ENCODE measurements around the gene GGNBP2. TPM values are rescaled to one million over a fixed set of nuclear protein-coding genes. Genes with fewer than 3 reads are reported as not detected.

The GGNBP2 gene
- polyA plus RNA-seq, 1 experiment = 73.7 TPM

- H3K4me3 ChIP-seq (ENCODE audit: low read depth, low read length) = no peak overlapping the region
- DNase-seq (ENCODE audit: low read depth) = no peak
- H3K27me3 ChIP-seq (ENCODE audit: control insufficient read depth, insufficient read depth, low read length) = no peaks in the 10 kb centered on the region
- POLR2A ChIA-PET = no interaction called here
- peaks cover 18% of the 10 kb centered on the region for H3K36me3 ChIP-seq (ENCODE audit: control insufficient read depth, insufficient read depth, low read length)
- TF ChIP-seq, protein P1, sequence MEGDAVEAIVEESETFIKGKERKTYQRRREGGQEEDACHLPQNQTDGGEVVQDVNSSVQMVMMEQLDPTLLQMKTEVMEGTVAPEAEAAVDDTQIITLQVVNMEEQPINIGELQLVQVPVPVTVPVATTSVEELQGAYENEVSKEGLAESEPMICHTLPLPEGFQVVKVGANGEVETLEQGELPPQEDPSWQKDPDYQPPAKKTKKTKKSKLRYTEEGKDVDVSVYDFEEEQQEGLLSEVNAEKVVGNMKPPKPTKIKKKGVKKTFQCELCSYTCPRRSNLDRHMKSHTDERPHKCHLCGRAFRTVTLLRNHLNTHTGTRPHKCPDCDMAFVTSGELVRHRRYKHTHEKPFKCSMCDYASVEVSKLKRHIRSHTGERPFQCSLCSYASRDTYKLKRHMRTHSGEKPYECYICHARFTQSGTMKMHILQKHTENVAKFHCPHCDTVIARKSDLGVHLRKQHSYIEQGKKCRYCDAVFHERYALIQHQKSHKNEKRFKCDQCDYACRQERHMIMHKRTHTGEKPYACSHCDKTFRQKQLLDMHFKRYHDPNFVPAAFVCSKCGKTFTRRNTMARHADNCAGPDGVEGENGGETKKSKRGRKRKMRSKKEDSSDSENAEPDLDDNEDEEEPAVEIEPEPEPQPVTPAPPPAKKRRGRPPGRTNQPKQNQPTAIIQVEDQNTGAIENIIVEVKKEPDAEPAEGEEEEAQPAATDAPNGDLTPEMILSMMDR (IDR thresholded peaks at IDR 0.05; ENCODE audit: insufficient read depth, low read depth, low read length) = no peak
- CTCF ChIA-PET = interaction anchor here (0.6 kb wide), 2 partner anchors 17 to 1014 kb away, joined by 3 read pairs; no protein-coding TSS in a partner anchor
Observed at GRCh38 chr17:36515837-36516236, 28.9 kb upstream of the GGNBP2 start.

DNA sequence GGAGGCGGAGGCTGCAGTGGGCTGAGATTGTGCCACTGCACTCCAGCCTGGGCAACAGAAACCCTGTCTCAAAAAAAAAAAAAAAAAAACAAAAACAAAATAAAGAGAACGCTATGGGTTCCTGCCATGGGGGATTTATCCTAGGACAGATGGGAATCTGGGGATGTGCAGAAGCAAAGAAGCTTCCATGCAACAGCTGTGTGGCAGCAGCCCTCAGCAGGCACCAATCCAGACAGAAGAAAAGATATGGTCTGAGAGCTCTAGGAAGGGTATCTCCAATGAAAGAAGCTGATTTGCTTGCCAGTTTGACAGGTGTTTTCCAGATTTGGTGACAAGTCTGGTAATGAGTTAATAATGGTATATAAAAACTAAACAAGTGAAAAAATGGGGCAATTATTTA lies 21.6 kb upstream of the GGNBP2 start:
- H3K4me3 ChIP-seq (ENCODE audit: low read depth, low read length) = no peak overlapping the region
- TF ChIP-seq, protein P1 (IDR thresholded peaks at IDR 0.05; ENCODE audit: insufficient read depth, low read depth, low read length) = no peak
- POLR2A ChIA-PET = interaction anchor here (0.6 kb wide), 1 partner anchor 494 kb away, joined by 3 read pairs; no protein-coding TSS in a partner anchor
- H3K27me3 ChIP-seq (ENCODE audit: control insufficient read depth, insufficient read depth, low read length) = no peaks in the 10 kb centered on the region
- CTCF ChIA-PET = no interaction called here
- no peak for DNase-seq (ENCODE audit: low read depth)
- H3K36me3 ChIP-seq (ENCODE audit: control insufficient read depth, insufficient read depth, low read length) = peaks cover 15% of the 10 kb centered on the region

GRCh38 chr17:36524428-36524876 lies 20.3 kb upstream of the GGNBP2 start:
- H3K4me3 ChIP-seq (ENCODE audit: low read depth, low read length) = no peak overlapping the region
- ChIA-PET CTCF (interaction anchor here (0.8 kb wide), 1 partner anchor 9 kb away, joined by 3 read pairs; no protein-coding TSS in a partner anchor), POLR2A (no interaction called here)
- H3K36me3 ChIP-seq (ENCODE audit: control insufficient read depth, insufficient read depth, low read length) = peaks cover 15% of the 10 kb centered on the region
- no peak for DNase-seq (ENCODE audit: low read depth)
- H3K27me3 ChIP-seq (ENCODE audit: control insufficient read depth, insufficient read depth, low read length) = no peaks in the 10 kb centered on the region
- TF ChIP-seq, protein P1 (IDR thresholded peaks at IDR 0.05; ENCODE audit: insufficient read depth, low read depth, low read length) = no peak

- H3K27me3 ChIP-seq (ENCODE audit: control insufficient read depth, insufficient read depth, low read length) = no peaks in the 10 kb centered on the region
- ChIA-PET POLR2A (no interaction called here), CTCF (interaction anchor here (0.8 kb wide), 1 partner anchor 8 kb away, joined by 3 read pairs; no protein-coding TSS in a partner anchor)
- TF ChIP-seq, protein P1 (IDR thresholded peaks at IDR 0.05; ENCODE audit: insufficient read depth, low read depth, low read length) = no peak
- H3K4me3 ChIP-seq (ENCODE audit: low read depth, low read length) = no peak overlapping the region
- no peak for DNase-seq (ENCODE audit: low read depth)
- peaks cover 15% of the 10 kb centered on the region for H3K36me3 ChIP-seq (ENCODE audit: control insufficient read depth, insufficient read depth, low read length)
Observed at GRCh38 chr17:36525113-36525512, 19.6 kb upstream of the GGNBP2 start.

GRCh38 chr17:36525888-36526287 lies 18.8 kb upstream of the GGNBP2 start:
- DNase-seq (ENCODE audit: low read depth) = no peak
- ChIA-PET POLR2A (no interaction called here), CTCF (no interaction called here)
- TF ChIP-seq, protein P1 (IDR thresholded peaks at IDR 0.05; ENCODE audit: insufficient read depth, low read depth, low read length) = no peak
- Histone ChIP-seq H3K27me3 (ENCODE audit: control insufficient read depth, insufficient read depth, low read length) (no peaks in the 10 kb centered on the region), H3K4me3 (ENCODE audit: low read depth, low read length) (no peak overlapping the region), H3K36me3 (ENCODE audit: control insufficient read depth, insufficient read depth, low read length) (peaks cover 15% of the 10 kb centered on the region)
